Endodermal cell (in vitro differentiated cells): Measurements from ENCODE around the gene PRR16. TPM values are rescaled to one million over a fixed set of nuclear protein-coding genes. Genes with fewer than 3 reads are reported as not detected.

Source experiments
- DNase-seq: peaks from one replicate; pipeline ENCODE4 v3.0.0-alpha.2; 2017
- H3K27ac ChIP-seq: 2 replicates; pipeline ENCODE4 v1.5.1; 2013; ENCODE audit warnings: mild to moderate bottlenecking, low read depth, low read length, moderate library complexity
- H3K27me3 ChIP-seq: 2 replicates; pipeline ENCODE4 v1.6.1; 2013; ENCODE audit warnings: mild to moderate bottlenecking, low read length, moderate library complexity; ENCODE audit not compliant: insufficient read depth, control insufficient read depth, poor library complexity, severe bottlenecking
- H3K36me3 ChIP-seq: 2 replicates; pipeline ENCODE4 v1.7.0; 2013; ENCODE audit warnings: mild to moderate bottlenecking, low read length, moderate library complexity; ENCODE audit not compliant: control insufficient read depth, insufficient read depth
- H3K4me1 ChIP-seq: one replicate; pipeline ENCODE4 v1.7.0; 2013; ENCODE audit warnings: low read length; ENCODE audit not compliant: control insufficient read depth, insufficient read depth
- H3K4me3 ChIP-seq: 2 replicates; pipeline ENCODE4 v1.5.1; 2013; ENCODE audit warnings: mild to moderate bottlenecking, low read length, moderate library complexity
- H3K9ac ChIP-seq: 2 replicates; pipeline ENCODE4 v1.6.1; 2013; ENCODE audit warnings: mild to moderate bottlenecking, low read length, moderate library complexity; ENCODE audit not compliant: poor library complexity, severe bottlenecking; ENCODE audit errors: extremely low read depth
- H3K9me3 ChIP-seq: 2 replicates; pipeline ENCODE4 v1.6.1; 2013; ENCODE audit warnings: mild to moderate bottlenecking, low read length, moderate library complexity; ENCODE audit not compliant: control insufficient read depth
- H3K27ac Mint-ChIP-seq: 2 replicates; pipeline ENCODE4 v1.8.0; 2020; ENCODE audit warnings: mixed read lengths
- H3K27me3 Mint-ChIP-seq: 2 replicates; pipeline ENCODE4 v1.8.0; 2021; ENCODE audit warnings: mild to moderate bottlenecking, mixed read lengths; ENCODE audit not compliant: insufficient read depth
- H3K36me3 Mint-ChIP-seq: 2 replicates; pipeline ENCODE4 v1.8.0; 2020; ENCODE audit warnings: low read depth, mixed read lengths
- H3K4me1 Mint-ChIP-seq: 2 replicates; pipeline ENCODE4 v1.8.0; 2020; ENCODE audit warnings: mixed read lengths
- H3K4me3 Mint-ChIP-seq: 2 replicates; pipeline ENCODE4 v1.8.0; 2020; ENCODE audit warnings: mild to moderate bottlenecking, moderate library complexity, mixed read lengths
- H3K9me3 Mint-ChIP-seq: 2 replicates; pipeline ENCODE4 v1.8.0; 2020; ENCODE audit warnings: mild to moderate bottlenecking, mixed read lengths
- CTCF ChIP-seq: fragments of 200-600 bp; sonication (generic); conservative IDR thresholded peaks from 2 replicates; pipeline ENCODE4 v1.5.0; 2021; ENCODE audit warnings: antibody characterized with exemption, mild to moderate bottlenecking
- WGBS, 2 experiments: methylation state at CpG; one replicate each; pipeline versions ENCODE4 v1.1.5 to v1.1.7; 2013; ENCODE audit warnings: missing lambda C conversion rate in 2 of 2, mixed read lengths in 1 of 2; ENCODE audit not compliant: insufficient coverage in 1 of 2, insufficient read length in 1 of 2; 5-methylcytosine and 5-hydroxymethylcytosine counted together
- total RNA-seq, 2 donors: library from RNA; stranded (reverse); fragmentation: NEBNext Ultra II Directional in 1 of 2; extraction: Animal tissue kit (Norgen Biotek cat#: 25700) in 1 of 2; gene quantifications; 2 replicates in 1 of 2; 3 replicates in 1 of 2; pipeline ENCODE4 v1.2.1, GENCODE V29; 2021

PRR16 gene
- total RNA-seq, 2 donors from 2014 or later = 0.53 to 0.64 TPM

- H3K27ac ChIP-seq = no peak overlapping the region
- H3K4me3 ChIP-seq = no peak overlapping the region
- no peak overlapping the region for H3K4me3 Mint-ChIP-seq
- no peaks in the 10 kb centered on the region for H3K36me3 ChIP-seq
- H3K36me3 Mint-ChIP-seq = no peaks in the 10 kb centered on the region
- no peaks in the 10 kb centered on the region for H3K27me3 ChIP-seq
- TF ChIP-seq CTCF = no peak
- no peak for DNase-seq
- H3K9ac ChIP-seq = no peak overlapping the region
- no peaks in the 10 kb centered on the region for H3K9me3 ChIP-seq
- H3K9me3 Mint-ChIP-seq = no peaks in the 10 kb centered on the region
- H3K4me1 Mint-ChIP-seq = no peaks in the 10 kb centered on the region
- H3K27me3 Mint-ChIP-seq = no peaks in the 10 kb centered on the region
- no peaks in the 10 kb centered on the region for H3K4me1 ChIP-seq
- H3K27ac Mint-ChIP-seq = no peak overlapping the region
These were observed 104.6 kb downstream of the PRR16 start for GRCh38 chr5:120568711-120569110.

GRCh38 chr5:120576588-120576987, 112.5 kb downstream of the PRR16 start:
- peak; percentile 61 for TF ChIP-seq CTCF
- no peak overlapping the region for H3K4me3 ChIP-seq
- H3K27me3 ChIP-seq = no peaks in the 10 kb centered on the region
- H3K9ac ChIP-seq = no peak overlapping the region
- H3K27ac ChIP-seq = no peak overlapping the region
- no peaks in the 10 kb centered on the region for H3K36me3 ChIP-seq
- H3K4me1 ChIP-seq = no peaks in the 10 kb centered on the region
- DNase-seq = peak; percentile 54
- Mint-ChIP-seq H3K27me3 (peaks cover 6% of the 10 kb centered on the region), H3K9me3 (no peaks in the 10 kb centered on the region), H3K4me3 (no peak overlapping the region), H3K4me1 (no peaks in the 10 kb centered on the region), H3K36me3 (no peaks in the 10 kb centered on the region), H3K27ac (no peak overlapping the region)
- no peaks in the 10 kb centered on the region for H3K9me3 ChIP-seq
- no CpG with 5 or more reads among the region's 1 CpG for WGBS, 2 experiments

GRCh38 chr5:120582635-120583034, 118.5 kb downstream of the PRR16 start:
- H3K4me1 Mint-ChIP-seq = no peaks in the 10 kb centered on the region
- Histone ChIP-seq H3K4me1 (no peaks in the 10 kb centered on the region), H3K9ac (no peak overlapping the region), H3K27me3 (no peaks in the 10 kb centered on the region), H3K9me3 (no peaks in the 10 kb centered on the region), H3K4me3 (no peak overlapping the region), H3K27ac (no peak overlapping the region), H3K36me3 (no peaks in the 10 kb centered on the region)
- H3K36me3 Mint-ChIP-seq = no peaks in the 10 kb centered on the region
- peaks cover 6% of the 10 kb centered on the region for H3K27me3 Mint-ChIP-seq
- no peaks in the 10 kb centered on the region for H3K9me3 Mint-ChIP-seq
- no peak for TF ChIP-seq CTCF
- DNase-seq = no peak
- whole genome bisulfite sequencing, 2 experiments = 67 to 74% methylated on average over 2 of the region's 2 CpGs
- H3K4me3 Mint-ChIP-seq = no peak overlapping the region
- H3K27ac Mint-ChIP-seq = no peak overlapping the region
